ENCODE results near the gene NRCAM. TPM values are rescaled to one million over a fixed set of nuclear protein-coding genes. Genes with fewer than 3 reads are reported as not detected.

The NRCAM gene
- total and polyA plus RNA-seq, 2 of the 8 experiments (the other 6 are each of a cell fraction or from before 2014, with no cell fraction given): 2.7 to 3.8 TPM

- TF ChIP-seq, protein P1, sequence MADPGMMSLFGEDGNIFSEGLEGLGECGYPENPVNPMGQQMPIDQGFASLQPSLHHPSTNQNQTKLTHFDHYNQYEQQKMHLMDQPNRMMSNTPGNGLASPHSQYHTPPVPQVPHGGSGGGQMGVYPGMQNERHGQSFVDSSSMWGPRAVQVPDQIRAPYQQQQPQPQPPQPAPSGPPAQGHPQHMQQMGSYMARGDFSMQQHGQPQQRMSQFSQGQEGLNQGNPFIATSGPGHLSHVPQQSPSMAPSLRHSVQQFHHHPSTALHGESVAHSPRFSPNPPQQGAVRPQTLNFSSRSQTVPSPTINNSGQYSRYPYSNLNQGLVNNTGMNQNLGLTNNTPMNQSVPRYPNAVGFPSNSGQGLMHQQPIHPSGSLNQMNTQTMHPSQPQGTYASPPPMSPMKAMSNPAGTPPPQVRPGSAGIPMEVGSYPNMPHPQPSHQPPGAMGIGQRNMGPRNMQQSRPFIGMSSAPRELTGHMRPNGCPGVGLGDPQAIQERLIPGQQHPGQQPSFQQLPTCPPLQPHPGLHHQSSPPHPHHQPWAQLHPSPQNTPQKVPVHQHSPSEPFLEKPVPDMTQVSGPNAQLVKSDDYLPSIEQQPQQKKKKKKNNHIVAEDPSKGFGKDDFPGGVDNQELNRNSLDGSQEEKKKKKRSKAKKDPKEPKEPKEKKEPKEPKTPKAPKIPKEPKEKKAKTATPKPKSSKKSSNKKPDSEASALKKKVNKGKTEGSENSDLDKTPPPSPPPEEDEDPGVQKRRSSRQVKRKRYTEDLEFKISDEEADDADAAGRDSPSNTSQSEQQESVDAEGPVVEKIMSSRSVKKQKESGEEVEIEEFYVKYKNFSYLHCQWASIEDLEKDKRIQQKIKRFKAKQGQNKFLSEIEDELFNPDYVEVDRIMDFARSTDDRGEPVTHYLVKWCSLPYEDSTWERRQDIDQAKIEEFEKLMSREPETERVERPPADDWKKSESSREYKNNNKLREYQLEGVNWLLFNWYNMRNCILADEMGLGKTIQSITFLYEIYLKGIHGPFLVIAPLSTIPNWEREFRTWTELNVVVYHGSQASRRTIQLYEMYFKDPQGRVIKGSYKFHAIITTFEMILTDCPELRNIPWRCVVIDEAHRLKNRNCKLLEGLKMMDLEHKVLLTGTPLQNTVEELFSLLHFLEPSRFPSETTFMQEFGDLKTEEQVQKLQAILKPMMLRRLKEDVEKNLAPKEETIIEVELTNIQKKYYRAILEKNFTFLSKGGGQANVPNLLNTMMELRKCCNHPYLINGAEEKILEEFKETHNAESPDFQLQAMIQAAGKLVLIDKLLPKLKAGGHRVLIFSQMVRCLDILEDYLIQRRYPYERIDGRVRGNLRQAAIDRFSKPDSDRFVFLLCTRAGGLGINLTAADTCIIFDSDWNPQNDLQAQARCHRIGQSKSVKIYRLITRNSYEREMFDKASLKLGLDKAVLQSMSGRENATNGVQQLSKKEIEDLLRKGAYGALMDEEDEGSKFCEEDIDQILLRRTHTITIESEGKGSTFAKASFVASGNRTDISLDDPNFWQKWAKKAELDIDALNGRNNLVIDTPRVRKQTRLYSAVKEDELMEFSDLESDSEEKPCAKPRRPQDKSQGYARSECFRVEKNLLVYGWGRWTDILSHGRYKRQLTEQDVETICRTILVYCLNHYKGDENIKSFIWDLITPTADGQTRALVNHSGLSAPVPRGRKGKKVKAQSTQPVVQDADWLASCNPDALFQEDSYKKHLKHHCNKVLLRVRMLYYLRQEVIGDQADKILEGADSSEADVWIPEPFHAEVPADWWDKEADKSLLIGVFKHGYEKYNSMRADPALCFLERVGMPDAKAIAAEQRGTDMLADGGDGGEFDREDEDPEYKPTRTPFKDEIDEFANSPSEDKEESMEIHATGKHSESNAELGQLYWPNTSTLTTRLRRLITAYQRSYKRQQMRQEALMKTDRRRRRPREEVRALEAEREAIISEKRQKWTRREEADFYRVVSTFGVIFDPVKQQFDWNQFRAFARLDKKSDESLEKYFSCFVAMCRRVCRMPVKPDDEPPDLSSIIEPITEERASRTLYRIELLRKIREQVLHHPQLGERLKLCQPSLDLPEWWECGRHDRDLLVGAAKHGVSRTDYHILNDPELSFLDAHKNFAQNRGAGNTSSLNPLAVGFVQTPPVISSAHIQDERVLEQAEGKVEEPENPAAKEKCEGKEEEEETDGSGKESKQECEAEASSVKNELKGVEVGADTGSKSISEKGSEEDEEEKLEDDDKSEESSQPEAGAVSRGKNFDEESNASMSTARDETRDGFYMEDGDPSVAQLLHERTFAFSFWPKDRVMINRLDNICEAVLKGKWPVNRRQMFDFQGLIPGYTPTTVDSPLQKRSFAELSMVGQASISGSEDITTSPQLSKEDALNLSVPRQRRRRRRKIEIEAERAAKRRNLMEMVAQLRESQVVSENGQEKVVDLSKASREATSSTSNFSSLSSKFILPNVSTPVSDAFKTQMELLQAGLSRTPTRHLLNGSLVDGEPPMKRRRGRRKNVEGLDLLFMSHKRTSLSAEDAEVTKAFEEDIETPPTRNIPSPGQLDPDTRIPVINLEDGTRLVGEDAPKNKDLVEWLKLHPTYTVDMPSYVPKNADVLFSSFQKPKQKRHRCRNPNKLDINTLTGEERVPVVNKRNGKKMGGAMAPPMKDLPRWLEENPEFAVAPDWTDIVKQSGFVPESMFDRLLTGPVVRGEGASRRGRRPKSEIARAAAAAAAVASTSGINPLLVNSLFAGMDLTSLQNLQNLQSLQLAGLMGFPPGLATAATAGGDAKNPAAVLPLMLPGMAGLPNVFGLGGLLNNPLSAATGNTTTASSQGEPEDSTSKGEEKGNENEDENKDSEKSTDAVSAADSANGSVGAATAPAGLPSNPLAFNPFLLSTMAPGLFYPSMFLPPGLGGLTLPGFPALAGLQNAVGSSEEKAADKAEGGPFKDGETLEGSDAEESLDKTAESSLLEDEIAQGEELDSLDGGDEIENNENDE (IDR thresholded peaks at IDR 0.05; ENCODE audit: insufficient replicate concordance, low read length): no peak
- TF ChIP-seq NANOG (IDR thresholded peaks at IDR 0.05; ENCODE audit: insufficient read depth, low read depth, low read length, poor library complexity, severe bottlenecking) (no peak), SP1 (IDR thresholded peaks at IDR 0.05; ENCODE audit: low read depth, low read length) (no peak), EP300 (IDR thresholded peaks at IDR 0.05; ENCODE audit: borderline replicate concordance in 1 of 2, low read depth in 2 of 2, low read length in 2 of 2) (no peak), POLR2A (IDR thresholded peaks at IDR 0.05; ENCODE audit: control extremely low read depth in 1 of 2, low read depth in 2 of 2, low read length in 2 of 2) (no peak)
- TF ChIP-seq, protein P2, sequence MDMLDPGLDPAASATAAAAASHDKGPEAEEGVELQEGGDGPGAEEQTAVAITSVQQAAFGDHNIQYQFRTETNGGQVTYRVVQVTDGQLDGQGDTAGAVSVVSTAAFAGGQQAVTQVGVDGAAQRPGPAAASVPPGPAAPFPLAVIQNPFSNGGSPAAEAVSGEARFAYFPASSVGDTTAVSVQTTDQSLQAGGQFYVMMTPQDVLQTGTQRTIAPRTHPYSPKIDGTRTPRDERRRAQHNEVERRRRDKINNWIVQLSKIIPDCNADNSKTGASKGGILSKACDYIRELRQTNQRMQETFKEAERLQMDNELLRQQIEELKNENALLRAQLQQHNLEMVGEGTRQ (IDR thresholded peaks at IDR 0.05; ENCODE audit: low read length): no peak
Observed at GRCh38 chr7:108120196-108120595, 336.0 kb downstream of the NRCAM start (continued).

Measured in H1 (cell line).